ENCODE results near the gene GRAP2.

DNA sequence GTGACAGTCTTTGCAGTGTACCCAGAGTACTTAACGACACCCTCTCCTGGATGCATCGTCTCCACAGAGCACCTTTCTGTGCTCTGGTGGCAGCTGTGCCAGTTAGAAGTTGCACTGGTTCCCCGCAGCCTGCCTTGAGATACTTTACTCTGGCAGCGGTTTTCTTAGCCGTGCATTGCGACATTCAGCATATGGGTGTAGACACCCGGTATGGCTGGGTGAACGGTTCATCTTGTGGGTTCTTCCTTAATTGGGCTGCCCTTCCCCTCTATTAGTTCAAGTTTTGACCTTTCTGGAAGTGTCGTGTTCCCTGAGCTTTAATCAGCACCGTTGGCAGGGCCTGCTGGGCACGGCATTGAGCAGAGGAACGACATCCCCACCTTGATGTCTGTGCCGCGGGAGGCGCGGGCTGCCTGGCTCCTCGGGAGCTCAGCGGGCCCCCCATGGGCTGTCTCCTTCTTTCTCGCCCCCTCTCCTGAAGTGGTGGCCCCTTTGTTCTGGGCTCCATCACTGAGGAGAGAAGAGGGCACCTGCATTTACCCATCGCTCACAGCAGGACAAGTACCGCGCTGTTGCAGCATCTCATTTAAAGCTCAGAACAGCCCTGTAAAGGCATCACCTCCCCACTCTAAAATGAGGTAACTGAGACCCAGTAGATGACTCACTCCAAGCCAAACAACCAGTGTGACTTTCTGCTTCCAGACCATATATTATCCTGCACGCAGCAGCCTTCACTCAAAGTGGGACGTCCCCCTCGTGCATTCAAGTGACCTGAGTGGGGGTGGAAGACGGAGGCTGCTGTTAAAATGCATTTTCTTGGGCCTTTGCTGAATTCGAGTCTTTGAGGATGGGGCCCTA, 107.2 kb downstream of the GRAP2 start:
- TF ChIP-seq CTCF (IDR thresholded peaks at IDR 0.05) (no peak), POLR2A (IDR thresholded peaks at IDR 0.05) (no peak)

All from uterus (tissue), 2 donors.